Measurements from ENCODE around the gene TMEM270. TPM values are rescaled to one million over a fixed set of nuclear protein-coding genes. Genes with fewer than 3 reads are reported as not detected.

Gene TMEM270
- total and polyA plus RNA-seq, 8 donors: not detected

GRCh38 chr7:73896454-73896853 is 35.5 kb downstream of the TMEM270 start:
- Histone ChIP-seq H3K27me3 (no peaks in the 10 kb centered on the region), H3K9me3 (peaks cover 5 to 20% (median 8%) of the 10 kb centered on the region in 4 donors), H3K4me1 (peaks cover 16 to 51% (median 34%) of the 10 kb centered on the region in 4 donors), H3K27ac (peak overlapping the region in 2 of 5 donors; percentile 28 to 64), H3K36me3 (no peaks in the 10 kb centered on the region), H3K4me3 (no peak overlapping the region)
- 33 to 73% (median 68%) methylated on average over 1 of the region's 1 CpG for WGBS, 5 donors
- TF ChIP-seq POLR2A (IDR thresholded peaks at IDR 0.05): no peak
- TF ChIP-seq, protein P1, sequence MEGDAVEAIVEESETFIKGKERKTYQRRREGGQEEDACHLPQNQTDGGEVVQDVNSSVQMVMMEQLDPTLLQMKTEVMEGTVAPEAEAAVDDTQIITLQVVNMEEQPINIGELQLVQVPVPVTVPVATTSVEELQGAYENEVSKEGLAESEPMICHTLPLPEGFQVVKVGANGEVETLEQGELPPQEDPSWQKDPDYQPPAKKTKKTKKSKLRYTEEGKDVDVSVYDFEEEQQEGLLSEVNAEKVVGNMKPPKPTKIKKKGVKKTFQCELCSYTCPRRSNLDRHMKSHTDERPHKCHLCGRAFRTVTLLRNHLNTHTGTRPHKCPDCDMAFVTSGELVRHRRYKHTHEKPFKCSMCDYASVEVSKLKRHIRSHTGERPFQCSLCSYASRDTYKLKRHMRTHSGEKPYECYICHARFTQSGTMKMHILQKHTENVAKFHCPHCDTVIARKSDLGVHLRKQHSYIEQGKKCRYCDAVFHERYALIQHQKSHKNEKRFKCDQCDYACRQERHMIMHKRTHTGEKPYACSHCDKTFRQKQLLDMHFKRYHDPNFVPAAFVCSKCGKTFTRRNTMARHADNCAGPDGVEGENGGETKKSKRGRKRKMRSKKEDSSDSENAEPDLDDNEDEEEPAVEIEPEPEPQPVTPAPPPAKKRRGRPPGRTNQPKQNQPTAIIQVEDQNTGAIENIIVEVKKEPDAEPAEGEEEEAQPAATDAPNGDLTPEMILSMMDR (IDR thresholded peaks at IDR 0.05): no peak
- no peak for TF ChIP-seq EP300 (IDR thresholded peaks at IDR 0.05)
- TF ChIP-seq POLR2AphosphoS5 (IDR thresholded peaks at IDR 0.05): no peak
- intact Hi-C loops (cut with DNase I; ENCODE audit: low total_unique reads): no loop called here
- DNase-seq: no peak

DNA sequence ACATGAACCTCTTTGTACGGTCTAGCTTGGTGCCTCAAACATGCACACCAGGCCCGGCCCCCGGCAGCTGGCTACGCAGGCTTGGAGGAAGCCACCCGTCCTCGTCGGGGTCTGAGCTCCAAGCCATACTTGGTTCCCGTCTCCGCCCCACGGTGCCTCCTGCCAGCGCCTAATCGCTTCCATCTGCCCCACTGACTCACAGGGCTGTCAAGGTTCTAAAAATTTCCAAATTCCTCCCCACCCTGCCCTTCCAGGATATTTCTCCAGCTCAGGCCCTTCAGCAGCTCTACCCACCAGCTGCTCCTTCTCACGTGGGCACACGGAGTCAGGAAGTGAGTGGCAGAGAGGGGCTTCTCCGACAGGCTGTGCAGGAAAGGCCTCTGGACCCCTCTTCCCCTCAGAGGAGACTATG is 38.8 kb downstream of the TMEM270 start:
- H3K9me3 ChIP-seq: peaks cover 5 to 20% (median 8%) of the 10 kb centered on the region in 4 donors
- no peak overlapping the region for H3K4me3 ChIP-seq
- H3K4me1 ChIP-seq: peaks cover 0 to 21% (median 11%) of the 10 kb centered on the region in 4 donors
- TF ChIP-seq, protein P1 (IDR thresholded peaks at IDR 0.05): no peak
- TF ChIP-seq POLR2A (IDR thresholded peaks at IDR 0.05) (no peak), EP300 (IDR thresholded peaks at IDR 0.05) (no peak), POLR2AphosphoS5 (IDR thresholded peaks at IDR 0.05) (peak in 1 of 3 donors; percentile 68)
- intact Hi-C loops (cut with DNase I; ENCODE audit: low total_unique reads): no loop called here
- WGBS, 5 donors: 59 to 78% (median 70%) methylated on average over 15 of the region's 15 CpGs
- peak overlapping the region in 4 of 5 donors; percentile 43 to 78 (median 59) for H3K27ac ChIP-seq
- DNase-seq: peak in 1 of 2 donors; percentile 35
- H3K36me3 ChIP-seq: no peaks in the 10 kb centered on the region
- H3K27me3 ChIP-seq: no peaks in the 10 kb centered on the region

- intact Hi-C loops (cut with DNase I; ENCODE audit: low total_unique reads): no loop called here
- no peak overlapping the region for H3K4me3 ChIP-seq
- TF ChIP-seq POLR2AphosphoS5 (IDR thresholded peaks at IDR 0.05): no peak
- TF ChIP-seq EP300 (IDR thresholded peaks at IDR 0.05): no peak
- TF ChIP-seq, protein P1 (IDR thresholded peaks at IDR 0.05): no peak
- no peak for TF ChIP-seq POLR2A (IDR thresholded peaks at IDR 0.05)
- no peaks in the 10 kb centered on the region for H3K27me3 ChIP-seq
- H3K4me1 ChIP-seq: peaks cover 0 to 16% (median 8%) of the 10 kb centered on the region in 4 donors
- H3K9me3 ChIP-seq: peaks cover 5 to 20% (median 8%) of the 10 kb centered on the region in 4 donors
- H3K27ac ChIP-seq: peak overlapping the region in 4 of 5 donors; percentile 43 to 78 (median 59)
- no peaks in the 10 kb centered on the region for H3K36me3 ChIP-seq
- 56 to 67% (median 63%) methylated on average over 5 of the region's 5 CpGs for WGBS, 5 donors
- no peak for DNase-seq
Observed at GRCh38 chr7:73900286-73900685, 39.3 kb downstream of the TMEM270 start.

- Histone ChIP-seq H3K36me3 (no peaks in the 10 kb centered on the region), H3K27me3 (no peaks in the 10 kb centered on the region), H3K4me1 (peaks cover 0 to 16% (median 7%) of the 10 kb centered on the region in 4 donors), H3K27ac (peak overlapping the region in 1 of 5 donors; percentile 78), H3K4me3 (no peak overlapping the region), H3K9me3 (peaks cover 5 to 15% (median 8%) of the 10 kb centered on the region in 4 donors)
- TF ChIP-seq EP300 (IDR thresholded peaks at IDR 0.05) (no peak), POLR2A (IDR thresholded peaks at IDR 0.05) (no peak)
- 79 to 94% (median 88%) methylated on average over 1 to 3 of the region's 3 CpGs for WGBS, 5 donors
- intact Hi-C loops (cut with DNase I; ENCODE audit: low total_unique reads): no loop called here
- no peak for DNase-seq
Observed at GRCh38 chr7:73901231-73901822, 40.4 kb downstream of the TMEM270 start.
